NCI-H2196 (cell line): ENCODE results near the gene THSD4.

Experiments
- DNase-seq: peaks from one replicate; lab custom pipeline; 2025; ENCODE audit not compliant: unreplicated experiment; lab: John Stamatoyannopoulos, UW

Gene THSD4

DNA sequence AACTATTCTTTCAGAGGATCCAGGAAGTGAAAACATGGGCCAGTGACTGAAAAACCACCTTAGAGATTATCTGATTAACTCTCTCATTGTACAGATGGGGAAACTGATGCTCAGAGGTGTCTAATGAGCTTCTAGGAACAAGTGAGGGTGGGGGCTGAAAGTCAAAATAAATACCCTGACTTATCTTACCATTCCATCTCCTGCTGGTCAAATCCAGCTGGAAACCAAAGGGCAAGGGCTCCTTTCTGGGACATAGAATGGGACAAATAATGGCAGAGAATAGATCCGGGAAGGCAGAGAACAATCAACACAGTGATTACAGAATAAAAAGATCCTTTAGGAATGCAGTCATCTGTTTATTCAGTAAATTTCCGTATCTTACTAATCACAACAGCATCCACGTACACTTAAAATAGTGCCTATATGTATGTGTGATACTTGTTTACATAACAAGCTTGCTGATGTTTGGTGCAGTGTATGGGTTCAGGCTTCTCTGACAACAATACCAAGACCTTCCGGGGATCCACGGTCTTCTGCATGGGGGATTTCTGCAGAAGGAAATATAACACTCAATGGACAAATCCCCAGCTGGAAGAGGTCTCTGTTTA is 173.2 kb downstream of the THSD4 start:
- no peak for DNase-seq

DNA sequence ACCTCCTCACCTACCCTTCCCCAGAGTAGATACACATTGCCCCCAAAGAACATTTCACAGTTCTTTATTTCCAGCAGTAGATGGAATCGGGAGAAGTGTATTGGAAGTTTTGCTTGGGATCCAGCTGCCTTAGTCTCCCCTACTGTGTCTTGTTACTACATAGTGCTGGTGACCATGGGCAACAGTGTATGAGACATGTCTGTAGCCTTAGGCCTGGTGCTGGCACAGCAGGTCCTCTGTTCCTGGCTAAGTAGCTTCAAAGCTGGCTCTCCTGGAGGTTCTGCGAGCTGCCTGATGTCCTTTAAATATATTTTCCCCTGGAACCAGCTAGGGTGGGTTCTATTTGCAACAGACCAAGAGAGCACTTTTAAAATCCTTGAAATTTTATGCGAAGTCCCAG is 174.7 kb downstream of the THSD4 start:
- no peak for DNase-seq

DNA sequence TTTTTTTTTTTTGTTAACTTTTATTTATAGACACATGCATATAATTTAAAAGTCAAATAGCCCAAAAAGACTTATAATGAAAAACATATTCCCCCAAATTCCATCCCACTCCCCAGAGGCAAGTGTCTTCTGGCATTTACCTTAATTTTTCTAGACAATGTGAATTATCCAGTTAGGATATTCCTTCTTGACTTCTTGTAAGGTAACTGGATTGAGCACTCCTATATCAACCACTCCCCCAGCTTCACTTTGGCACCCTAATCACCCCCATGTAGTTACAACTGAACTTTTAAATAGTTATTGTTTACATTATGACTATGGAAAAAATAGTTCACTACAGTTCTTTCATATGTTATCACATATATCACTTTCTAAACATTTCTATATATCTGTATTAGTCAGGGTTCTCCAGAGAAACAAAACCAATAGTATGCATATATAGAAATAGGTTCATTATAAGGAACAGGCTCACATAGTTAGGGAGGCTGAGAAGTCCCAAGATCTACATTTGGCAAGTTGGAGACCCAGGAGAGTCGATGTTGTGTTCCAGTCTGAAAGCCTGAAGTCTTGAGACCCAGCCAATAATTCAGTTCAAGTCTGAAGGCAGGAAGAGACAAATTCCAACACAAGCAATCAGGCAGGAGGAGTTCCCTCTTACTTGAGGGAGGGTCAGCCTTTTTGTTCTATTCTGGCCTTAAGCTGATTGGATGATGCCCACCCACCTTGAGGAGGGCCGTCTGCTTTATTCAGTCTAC is 175.8 kb downstream of the THSD4 start:
- DNase-seq = no peak

DNA sequence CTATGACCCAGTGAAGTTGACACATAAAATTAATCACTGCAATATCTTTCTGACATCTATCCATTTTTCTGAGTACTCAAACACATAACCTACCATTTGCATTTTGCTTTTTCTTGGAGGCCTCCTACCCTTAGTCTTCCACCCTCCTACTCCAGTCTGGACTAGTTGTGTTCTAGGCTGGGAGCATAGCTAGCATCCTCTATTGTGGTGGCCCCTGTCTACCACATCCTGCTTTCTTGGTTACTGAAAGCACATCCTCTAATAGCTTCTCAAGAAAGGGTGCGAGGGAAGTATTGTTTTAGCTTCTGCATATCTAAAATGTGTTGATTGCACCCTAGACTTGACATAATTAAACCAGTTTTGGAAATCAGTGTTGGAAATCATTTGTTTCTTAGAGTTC is 176.5 kb downstream of the THSD4 start:
- DNase-seq = no peak

DNA sequence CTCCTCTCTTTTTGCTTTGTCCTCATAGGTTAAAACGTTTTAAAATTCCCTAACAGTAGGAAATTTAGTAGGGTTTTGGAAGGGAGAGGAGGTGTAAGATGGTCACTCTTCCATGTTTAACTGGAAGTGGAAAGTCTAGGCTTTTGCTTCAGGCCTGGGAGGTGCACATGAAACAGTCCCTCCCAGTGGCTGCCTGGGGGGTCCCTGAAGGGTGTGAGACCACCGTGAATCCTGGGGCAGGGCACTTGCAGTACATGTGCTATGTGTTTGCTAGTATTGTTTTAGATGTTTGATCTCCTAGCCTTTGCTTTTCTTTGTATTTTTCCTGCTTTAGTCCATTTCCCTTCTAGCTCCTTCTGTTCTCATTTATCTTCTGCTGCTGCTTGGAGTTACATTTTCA is 178.5 kb downstream of the THSD4 start:
- no peak for DNase-seq

DNA sequence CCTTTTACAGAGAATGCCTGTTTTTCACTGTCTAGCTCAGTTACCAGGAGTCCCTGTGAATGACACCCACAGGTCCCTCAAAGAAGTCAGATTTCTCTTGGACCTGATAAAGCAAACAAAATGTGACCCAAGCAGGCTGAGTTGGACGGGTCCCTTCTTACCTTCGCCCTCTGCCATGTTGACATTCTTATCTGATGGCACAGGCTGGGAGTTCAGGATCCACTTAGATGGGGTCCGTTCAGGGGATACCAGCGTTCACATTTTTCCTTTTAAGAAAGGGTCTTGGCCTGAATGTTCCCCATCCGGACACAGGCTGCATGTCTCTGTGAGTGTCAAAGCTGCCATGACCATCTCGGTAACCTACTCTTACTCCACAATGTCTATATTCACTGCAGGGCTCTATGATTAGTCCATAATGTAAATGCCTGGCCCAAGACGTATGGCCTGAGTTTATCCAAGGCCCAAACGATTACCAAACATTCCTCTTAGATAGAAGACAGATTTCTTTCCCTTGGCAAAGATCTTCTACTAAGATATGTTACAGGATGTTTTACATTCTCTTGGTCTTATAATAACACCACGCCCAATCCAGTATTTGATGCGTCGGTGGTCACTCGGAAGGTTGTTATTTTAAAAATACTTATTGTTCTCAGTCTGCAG is 179.1 kb downstream of the THSD4 start:
- DNase-seq = no peak

DNA sequence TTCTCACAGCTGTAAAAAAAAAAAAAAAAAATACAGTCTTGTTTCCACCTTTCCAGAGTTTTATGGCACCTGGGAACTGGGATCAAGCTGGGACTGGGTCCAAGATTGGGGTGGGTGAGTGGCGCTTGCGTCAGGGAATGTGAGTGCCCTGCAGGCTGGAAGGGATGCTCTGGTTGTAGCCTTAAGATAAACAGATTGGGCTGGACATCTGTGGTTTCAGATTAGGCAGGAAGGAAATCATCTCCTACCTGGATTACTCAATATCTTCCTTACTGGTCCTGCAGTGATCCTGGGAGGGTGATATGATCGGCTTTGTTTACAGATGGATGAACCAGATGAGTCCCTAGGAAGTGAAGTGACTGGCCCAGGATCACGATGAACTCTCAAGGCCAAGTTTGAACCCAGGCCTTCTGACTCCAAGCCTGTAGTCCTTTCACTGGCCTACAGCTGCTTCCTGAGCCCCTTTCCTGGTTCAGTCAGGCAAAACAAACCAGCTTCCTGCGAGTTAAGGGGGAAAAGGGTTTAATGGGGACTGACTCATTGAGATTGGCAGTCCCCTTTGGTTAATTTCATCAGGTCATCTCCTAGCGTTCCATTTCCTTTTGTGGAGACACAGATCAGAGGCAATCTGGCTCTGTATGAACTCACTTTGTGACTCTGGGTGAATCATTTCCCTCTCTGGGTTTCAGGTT is 179.8 kb downstream of the THSD4 start:
- DNase-seq = no peak

DNA sequence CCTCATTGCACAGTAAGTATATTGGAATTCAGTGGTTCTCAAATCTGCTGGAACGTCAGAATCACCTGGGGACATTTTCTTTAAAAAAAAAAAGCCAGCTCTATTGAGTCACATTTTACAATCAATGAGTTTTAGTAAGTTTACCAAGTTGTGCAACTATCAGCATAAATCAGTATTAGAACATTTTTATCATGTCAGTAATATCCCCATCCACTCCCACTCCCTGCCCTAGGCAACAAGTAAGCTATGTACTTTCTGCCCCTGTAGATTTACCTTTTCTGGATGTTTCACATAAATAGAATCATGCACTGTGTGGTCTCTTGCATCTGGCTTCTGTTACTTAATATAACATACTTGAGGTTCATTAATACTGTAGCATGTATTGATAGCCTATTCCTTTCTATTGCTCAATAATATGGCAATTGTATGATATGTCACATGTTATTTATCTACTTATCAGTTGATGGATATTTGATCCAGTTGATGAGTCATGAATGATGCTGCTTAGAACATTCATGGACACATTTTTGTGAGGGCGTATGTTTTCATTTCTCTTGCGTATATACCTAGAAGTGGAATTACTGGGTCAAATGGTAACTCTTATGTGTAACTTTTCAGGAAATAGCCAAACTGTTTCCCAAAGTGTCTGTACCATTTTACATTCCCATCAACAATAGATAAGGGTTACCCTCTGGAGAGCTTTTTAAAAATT is 180.5 kb downstream of the THSD4 start:
- DNase-seq = no peak

DNA sequence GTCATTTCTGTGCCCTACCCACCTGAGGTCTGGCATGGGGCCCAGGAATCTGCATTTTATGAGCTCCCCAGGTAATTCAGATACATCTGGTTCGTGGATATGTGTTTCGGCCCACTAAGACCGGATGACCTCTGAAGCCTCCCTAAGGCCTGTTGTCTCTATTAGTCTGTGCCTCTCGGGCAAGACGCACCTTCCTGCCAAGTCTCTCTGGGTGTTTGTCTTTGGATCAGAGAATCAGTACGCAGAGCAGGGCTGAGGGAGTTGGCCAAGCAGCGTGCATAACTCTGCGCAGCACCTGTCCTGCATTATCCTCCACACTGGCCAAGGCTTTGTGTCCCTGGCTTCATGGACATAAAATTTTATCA is 181.0 kb downstream of the THSD4 start:
- no peak for DNase-seq

DNA sequence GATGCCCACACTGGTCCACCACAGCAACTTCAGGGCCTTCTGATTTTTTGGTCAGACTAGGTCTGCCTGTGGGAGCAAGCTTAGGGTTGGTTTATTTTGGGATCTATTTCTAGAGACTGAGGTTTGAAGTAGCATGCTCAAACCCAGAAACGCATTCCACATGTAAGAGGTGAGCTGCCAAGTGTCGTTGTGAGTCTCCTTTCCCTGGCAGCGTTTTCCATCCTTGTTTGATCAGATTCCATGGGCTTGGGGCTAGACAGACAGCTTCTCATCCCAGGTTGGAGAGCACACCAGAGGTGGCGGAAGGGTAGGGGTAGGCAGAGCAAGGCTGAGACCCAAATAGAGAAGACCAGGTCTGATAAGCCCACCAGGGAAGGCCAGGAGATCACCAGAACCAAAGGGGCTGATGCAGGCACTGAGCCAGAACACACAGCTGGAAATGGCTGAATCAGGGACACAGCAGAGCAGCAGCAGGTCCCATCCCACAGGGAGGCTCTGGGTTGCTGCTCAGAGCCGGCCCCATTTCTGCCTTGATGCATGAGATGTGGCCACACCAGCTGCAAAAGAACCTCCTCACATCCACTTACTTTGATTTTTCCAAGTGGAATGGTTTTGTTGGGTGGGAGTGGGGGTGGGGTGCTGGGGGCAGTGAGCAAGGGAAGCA is 186.8 kb downstream of the THSD4 start:
- no peak for DNase-seq

DNA sequence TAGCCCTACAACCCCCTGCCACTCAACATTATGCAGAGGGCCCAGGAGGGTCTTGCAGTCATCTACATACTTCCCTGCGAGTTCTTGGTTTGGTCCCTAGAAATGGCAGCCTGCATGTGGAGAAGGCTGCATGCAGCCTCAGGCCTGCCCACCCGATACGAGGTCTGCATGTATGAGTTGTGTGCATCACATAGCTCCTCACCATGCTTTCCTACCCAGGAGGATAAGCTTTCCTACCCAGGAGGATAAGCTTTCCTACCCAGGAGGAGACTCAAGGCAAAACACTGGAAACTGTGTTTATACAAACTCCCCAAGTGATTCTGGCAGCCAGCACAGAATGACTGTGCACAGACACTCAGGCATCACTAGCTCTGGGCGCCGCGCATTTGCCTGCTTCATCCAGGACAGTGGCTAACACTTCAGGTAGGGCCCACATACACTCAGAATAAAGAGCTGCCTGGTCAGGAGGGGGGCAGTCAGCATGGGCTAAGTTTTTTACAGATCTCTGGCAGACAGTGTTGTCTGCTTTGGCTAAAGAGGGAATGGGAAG is 187.7 kb downstream of the THSD4 start:
- no peak for DNase-seq

DNA sequence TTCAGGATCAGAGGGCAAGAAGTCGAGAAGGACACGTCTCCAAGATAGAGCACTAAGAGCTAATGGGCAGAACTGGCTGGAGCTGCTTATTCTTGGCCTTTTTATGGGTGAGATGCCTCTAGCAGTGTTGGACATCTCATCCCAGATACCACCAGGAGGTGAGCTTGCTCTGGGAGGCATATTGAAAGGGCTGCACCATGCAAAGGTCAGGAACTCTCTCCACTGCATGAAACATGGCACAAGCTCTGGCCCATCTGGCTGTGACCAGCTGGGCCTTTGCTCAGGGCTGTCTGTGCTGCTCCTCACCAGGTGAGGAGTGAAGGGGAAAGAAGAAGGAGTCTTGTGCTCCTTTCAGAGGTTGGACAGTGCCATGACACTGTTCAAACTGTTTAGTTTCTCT is 188.7 kb downstream of the THSD4 start:
- no peak for DNase-seq

DNA sequence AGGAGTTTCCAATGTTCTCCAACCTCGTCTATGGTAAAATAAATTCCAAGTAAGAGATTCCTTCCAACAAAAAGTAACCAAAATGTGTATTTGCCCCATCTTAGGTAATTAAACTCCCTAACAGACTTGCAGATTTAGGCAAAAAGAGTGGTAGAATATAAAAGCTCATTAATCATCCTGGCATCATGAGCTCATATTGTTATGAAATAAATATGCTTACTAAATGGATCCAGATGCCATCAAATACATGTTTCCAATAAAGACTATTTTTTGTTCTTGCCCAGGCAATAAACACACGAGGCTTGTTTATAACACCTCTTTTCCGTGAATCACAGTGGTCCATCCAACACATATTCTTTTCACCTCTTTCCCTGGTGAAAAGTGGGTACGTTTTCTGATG is 189.4 kb downstream of the THSD4 start:
- no peak for DNase-seq

DNA sequence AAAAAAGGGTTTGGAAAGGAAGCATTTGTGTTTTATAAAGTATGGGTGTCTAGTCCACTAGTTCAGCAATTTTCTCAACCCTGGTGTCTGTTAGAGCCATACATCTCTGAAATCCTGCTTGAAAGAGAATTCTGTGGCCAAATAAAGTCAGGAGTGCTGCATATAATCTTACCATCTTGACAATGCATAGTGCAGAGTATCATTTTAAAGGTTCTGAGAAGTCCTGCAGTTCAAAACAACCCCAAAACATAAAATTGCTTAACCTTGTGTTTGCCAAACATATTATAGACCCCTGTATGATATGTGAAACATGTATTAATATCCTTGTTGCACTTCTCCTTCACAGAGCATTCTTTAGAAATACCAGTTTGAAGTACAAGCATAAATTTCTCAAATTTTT is 191.3 kb downstream of the THSD4 start:
- DNase-seq = no peak

DNA sequence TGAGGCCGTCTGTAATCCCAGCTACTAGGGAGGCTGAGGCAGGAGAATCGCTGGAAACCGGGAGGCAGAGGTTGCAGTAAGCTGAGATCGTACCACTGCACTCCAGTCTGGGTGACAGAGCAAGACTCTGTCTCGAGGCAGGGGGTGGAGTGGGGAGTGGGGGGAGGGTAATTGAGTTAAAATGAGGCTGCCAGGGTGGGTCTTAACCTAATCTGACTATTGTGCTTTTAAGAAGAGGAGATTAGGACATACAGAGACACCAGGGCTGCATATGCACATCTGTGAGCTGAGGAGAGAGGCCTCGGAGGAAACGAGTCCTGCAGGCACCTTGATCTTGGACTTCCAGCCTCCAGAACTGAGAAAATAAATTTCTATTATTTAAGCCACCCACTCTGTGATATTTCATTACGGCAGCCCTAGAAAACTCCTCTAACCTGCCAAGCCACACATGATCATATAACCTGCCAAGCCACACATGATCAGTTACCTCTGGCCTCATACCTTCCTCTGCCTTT is 197.0 kb downstream of the THSD4 start:
- no peak for DNase-seq

DNA sequence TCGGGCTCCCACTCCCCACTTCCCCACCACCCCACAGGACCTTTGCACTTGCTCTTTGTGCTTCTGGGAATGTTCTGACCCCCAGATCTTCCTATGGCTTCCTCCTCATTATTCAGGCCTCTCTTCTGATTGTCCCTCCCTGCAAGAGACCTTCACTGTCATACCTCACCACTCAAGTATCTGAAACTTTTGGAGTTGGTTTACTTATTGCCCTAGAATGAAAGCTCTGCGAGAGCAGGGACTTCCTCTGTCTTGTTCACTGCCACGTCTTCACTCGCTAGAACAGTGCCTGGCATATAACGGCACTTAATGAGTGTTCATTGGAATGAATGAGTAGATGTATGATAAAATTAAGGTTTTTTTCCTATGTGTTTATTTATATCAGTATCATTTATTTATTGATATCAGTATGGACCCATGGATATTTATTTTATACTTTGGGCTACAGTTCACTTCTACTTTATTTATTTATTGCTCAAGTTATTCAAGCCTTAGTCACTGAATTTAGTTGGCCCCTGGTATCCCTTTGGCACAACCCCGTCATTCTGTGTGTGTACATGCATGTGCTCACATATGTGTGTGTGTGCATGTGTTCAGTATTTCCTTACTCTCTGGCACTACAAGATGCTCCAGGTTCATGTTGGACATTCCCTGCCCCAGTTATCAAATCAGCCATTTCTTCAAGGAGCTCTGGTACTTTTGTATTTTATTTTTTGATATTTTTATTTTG is 197.6 kb downstream of the THSD4 start:
- DNase-seq = no peak

DNA sequence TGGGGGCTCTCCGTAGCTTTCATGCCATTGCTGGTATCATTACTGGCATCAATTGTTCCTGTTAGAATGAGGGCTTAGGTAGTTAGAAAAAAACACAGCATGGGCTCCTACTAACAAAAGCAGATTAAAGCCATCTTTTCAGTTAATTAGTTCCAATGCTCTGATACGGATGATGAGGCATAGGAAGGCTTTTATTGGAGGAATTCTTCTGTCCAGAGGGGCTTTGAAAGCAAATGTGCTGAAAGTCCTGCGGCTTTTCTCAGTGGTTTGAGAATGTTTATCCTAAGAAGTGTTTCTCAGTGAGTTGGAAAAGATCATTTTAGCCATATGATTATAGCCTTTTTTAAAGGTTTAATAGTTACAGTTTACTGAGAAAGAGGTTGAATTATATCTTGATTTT is 198.5 kb downstream of the THSD4 start:
- no peak for DNase-seq

DNA sequence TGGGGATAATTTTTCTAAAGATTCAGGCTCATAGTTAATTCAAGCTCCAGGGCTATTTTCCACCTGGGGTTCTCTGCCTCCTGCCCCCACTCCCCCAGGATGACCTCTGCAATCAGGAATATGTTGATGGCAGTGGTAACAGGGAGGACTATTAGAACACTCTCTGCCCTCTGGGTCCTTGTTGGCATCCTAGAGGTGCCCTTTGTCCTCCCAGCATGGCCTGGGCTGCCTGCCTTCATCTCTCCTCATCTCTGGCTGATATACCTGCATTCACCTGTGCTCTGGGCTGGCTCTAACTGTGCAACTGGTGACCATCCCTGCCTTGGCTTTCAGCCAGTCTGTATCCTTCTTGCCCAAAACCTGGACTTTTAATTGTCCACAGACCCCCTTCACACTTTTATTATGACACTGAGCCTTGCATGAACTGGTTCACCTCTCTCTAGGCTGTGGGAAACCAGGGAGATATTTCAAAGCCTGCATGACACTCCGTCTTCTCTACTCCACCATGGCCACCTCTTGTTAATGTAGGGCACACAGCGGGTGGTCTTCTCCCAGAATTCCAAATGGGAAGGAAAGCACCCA is 199.8 kb downstream of the THSD4 start:
- no peak for DNase-seq

DNA sequence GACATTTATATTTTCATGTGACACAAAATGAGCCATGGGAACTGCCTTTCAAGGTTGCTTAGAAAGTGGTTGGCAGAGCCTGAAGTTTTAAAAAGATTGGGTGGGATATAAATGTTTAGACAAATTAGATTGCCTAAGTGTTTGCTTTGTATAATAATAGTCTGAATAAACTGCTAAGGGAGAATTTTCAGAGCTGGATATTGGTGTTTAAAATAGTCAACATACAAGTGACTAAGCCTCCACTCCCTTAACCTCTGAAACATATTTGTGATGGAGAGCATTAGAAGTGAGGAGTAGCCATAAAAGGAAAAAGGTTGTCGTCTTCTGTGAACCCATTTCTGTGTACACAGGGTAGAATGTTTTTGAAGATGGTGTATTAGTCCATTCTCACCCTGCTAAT is 201.6 kb downstream of the THSD4 start:
- no peak for DNase-seq
